ENCODE data around the gene SH3RF3. TPM values are rescaled to one million over a fixed set of nuclear protein-coding genes. Genes with fewer than 3 reads are reported as not detected.

SH3RF3 gene
- total RNA-seq, 1 experiment from 2014 or later: not detected

GRCh38 chr2:109139002-109139401 lies 10.0 kb downstream of the SH3RF3 start:
- POLR2A ChIA-PET: no interaction called here
- BruUV-seq (replicated peaks): no TSS peak
- no peak for TF ChIP-seq CBX3 (IDR thresholded peaks at IDR 0.05; ENCODE audit: low read depth)
- TF ChIP-seq POLR2A (IDR thresholded peaks at IDR 0.05; ENCODE audit: borderline replicate concordance, extremely low read depth, insufficient read depth, insufficient read length): no peak
- TF ChIP-seq REST (IDR thresholded peaks at IDR 0.05; ENCODE audit: low read depth): no peak
- TF ChIP-seq ELF1 (IDR thresholded peaks at IDR 0.05; ENCODE audit: borderline replicate concordance, low read depth): no peak
- TF ChIP-seq TCF7L2 (IDR thresholded peaks at IDR 0.05; ENCODE audit: borderline replicate concordance, extremely low read depth, insufficient read depth, insufficient read length): no peak
- TF ChIP-seq ZBTB33 (IDR thresholded peaks at IDR 0.05; ENCODE audit: extremely low read depth, insufficient replicate concordance, low read length): no peak
- TF ChIP-seq FOSL1 (IDR thresholded peaks at IDR 0.05; ENCODE audit: low read depth): no peak
- TF ChIP-seq EZH2phosphoT487 (IDR thresholded peaks at IDR 0.05; ENCODE audit: borderline replicate concordance): no peak
- TF ChIP-seq CEBPB (IDR thresholded peaks at IDR 0.05; ENCODE audit: low read depth): no peak
- TF ChIP-seq ATF3 (IDR thresholded peaks at IDR 0.05): no peak
- no peak for TF ChIP-seq JUND (IDR thresholded peaks at IDR 0.05)
- TF ChIP-seq ZNF274 (IDR thresholded peaks at IDR 0.05; ENCODE audit: low read depth, low read length): no peak
- TF ChIP-seq CTCF (IDR thresholded peaks at IDR 0.05 in 2 of 3, conservative IDR thresholded peaks at IDR 0.05 in 1 of 3; ENCODE audit: borderline replicate concordance in 1 of 3, insufficient read depth in 1 of 3, low read depth in 2 of 3, low read length in 2 of 3): no peak
- no peak for TF ChIP-seq EZH2 (IDR thresholded peaks at IDR 0.05)
- no peak for TF ChIP-seq SRF (IDR thresholded peaks at IDR 0.05; ENCODE audit: low read depth)
- no peak for TF ChIP-seq SIN3A (IDR thresholded peaks at IDR 0.05; ENCODE audit: low read depth)
- no peak for TF ChIP-seq YY1 (IDR thresholded peaks at IDR 0.05; ENCODE audit: extremely low read depth, insufficient replicate concordance, low read depth, low read length)
- TF ChIP-seq POLR2AphosphoS5 (IDR thresholded peaks at IDR 0.05; ENCODE audit: low read depth, low read length): no peak
- TF ChIP-seq ZFX (IDR thresholded peaks at IDR 0.05): no peak
- ATAC-seq (no peak), DNase-seq (ENCODE audit: low read depth, low spot score) (no peak)
- H3K36me3 ChIP-seq (ENCODE audit: control insufficient read depth in 1 of 2, insufficient read depth in 2 of 2, low read length in 2 of 2): no peaks in the 10 kb centered on the region
- H3K4me1 ChIP-seq (ENCODE audit: control insufficient read depth in 1 of 2, insufficient read depth in 2 of 2, low read length in 2 of 2): peaks cover 0 to 4% of the 10 kb centered on the region in 2 experiments; a peak in 1 of 4 replicates
- CTCF ChIA-PET: no interaction called here
- no peak overlapping the region for H3K27ac ChIP-seq (ENCODE audit: low read depth, low read length)
- no peak overlapping the region for H3K9ac ChIP-seq (ENCODE audit: low read length)
- RAD21 ChIA-PET (ENCODE audit: low non-redundant PET in 1 of 2, low total read pairs in 2 of 2, uncharacterized antibody in 2 of 2, unreplicated experiment in 2 of 2): no interaction called here
- no peaks in the 10 kb centered on the region for H3K9me2 ChIP-seq (ENCODE audit: insufficient read depth)
- intact Hi-C loops (cut with micrococcal nuclease): no loop called here
- no peaks in the 10 kb centered on the region for H4K20me1 ChIP-seq (ENCODE audit: insufficient read depth)
- no peak overlapping the region for H3K4me3 ChIP-seq (replicated peaks in 1 of 2; ENCODE audit: low read depth in 1 of 2, low read length in 2 of 2)
- H2AFZ ChIP-seq (ENCODE audit: low read depth, low read length, poor library complexity, severe bottlenecking): no peak overlapping the region
- peaks cover 36% of the 10 kb centered on the region for H3K27me3 ChIP-seq (ENCODE audit: insufficient read depth, low read length)
- no peaks in the 10 kb centered on the region for H3K9me3 ChIP-seq (ENCODE audit: control insufficient read depth in 1 of 2, insufficient read depth in 1 of 2, low read depth in 1 of 2, low read length in 2 of 2)
- H3K4me2 ChIP-seq (ENCODE audit: low read length): no peak overlapping the region
- no peaks in the 10 kb centered on the region for H3K79me2 ChIP-seq (ENCODE audit: insufficient read depth, low read length)

Measured in HCT116 (cell line).